ENCODE data around the gene SOAT2.

DNA sequence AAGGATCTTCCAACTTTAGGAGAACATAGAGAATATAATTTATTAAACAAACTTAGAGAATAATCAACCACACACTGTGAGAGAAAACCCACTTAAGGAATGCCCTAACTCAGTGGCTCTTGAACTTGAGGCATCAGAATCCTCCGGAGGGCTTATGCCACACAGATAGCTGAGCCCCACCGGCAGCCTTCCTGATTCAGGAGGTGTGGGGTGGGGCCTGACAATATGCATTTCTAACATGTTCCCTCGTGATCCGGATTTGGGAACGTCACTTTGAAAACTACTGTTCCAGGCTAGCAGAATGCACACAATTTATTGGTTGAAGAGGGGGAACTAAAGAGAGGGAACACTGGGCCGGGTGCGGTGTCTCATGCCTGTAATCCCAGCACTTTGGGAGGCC lies 2.0 kb upstream of the SOAT2 start:
- TF ChIP-seq POLR2AphosphoS5 (IDR thresholded peaks at IDR 0.05; ENCODE audit: borderline replicate concordance, low read depth, low read length) (no peak), EZH2 (IDR thresholded peaks at IDR 0.05) (no peak), FOXP2 (optimal IDR thresholded peaks at IDR 0.05; ENCODE audit: control extremely low read depth, extremely low read length, insufficient read depth) (no peak)

Data from SK-N-MC (cell line).